ENCODE measurements around the gene DGLUCY.

Gene DGLUCY

GRCh38 chr14:91249841-91250616 lies 136.2 kb downstream of the DGLUCY start:
- no peak overlapping the region for H3K4me3 ChIP-seq (ENCODE audit: low read depth, low read length)
- TF ChIP-seq CTCF (IDR thresholded peaks at IDR 0.05; ENCODE audit: low read depth, low read length), result no peak

- H3K4me3 ChIP-seq (ENCODE audit: low read depth, low read length), result no peak overlapping the region
- no peak for TF ChIP-seq CTCF (IDR thresholded peaks at IDR 0.05; ENCODE audit: low read depth, low read length)
Observed at GRCh38 chr14:91250912-91251311, 137.0 kb downstream of the DGLUCY start.

- peak; percentile 23; the same call in 1 of the 2 replicates for TF ChIP-seq CTCF (IDR thresholded peaks at IDR 0.05; ENCODE audit: low read depth, low read length)
- peak overlapping the region; percentile 62 for H3K4me3 ChIP-seq (ENCODE audit: low read depth, low read length)
Observed at GRCh38 chr14:91252871-91253794, 139.3 kb downstream of the DGLUCY start.

- TF ChIP-seq CTCF (IDR thresholded peaks at IDR 0.05; ENCODE audit: low read depth, low read length), result no peak
- H3K4me3 ChIP-seq (ENCODE audit: low read depth, low read length), result peak overlapping the region; percentile 62
Observed at GRCh38 chr14:91253795-91254323, 140.0 kb downstream of the DGLUCY start.

- H3K4me3 ChIP-seq (ENCODE audit: low read depth, low read length), result no peak overlapping the region
- no peak for TF ChIP-seq CTCF (IDR thresholded peaks at IDR 0.05; ENCODE audit: low read depth, low read length)
Observed at GRCh38 chr14:91254461-91254860, 140.6 kb downstream of the DGLUCY start.

- H3K4me3 ChIP-seq (ENCODE audit: low read depth, low read length), result no peak overlapping the region
- no peak for TF ChIP-seq CTCF (IDR thresholded peaks at IDR 0.05; ENCODE audit: low read depth, low read length)
Observed at GRCh38 chr14:91255026-91255695, 141.3 kb downstream of the DGLUCY start.
